HG03064 (cell line): ENCODE data around the gene DNAAF5.

Source experiments
- ATAC-seq: cut with Tn5 transposase; IDR thresholded peaks from one replicate; pipeline ENCODE4 v1.9.1; 2021; ENCODE audit warnings: low read depth; ENCODE audit not compliant: unreplicated experiment

Gene DNAAF5

GRCh38 chr7:763762-764161 lies 37.3 kb downstream of the DNAAF5 start:
- ATAC-seq, result no peak

- no peak for ATAC-seq
Measured at GRCh38 chr7:765383-765782, 38.9 kb downstream of the DNAAF5 start.

GRCh38 chr7:767580-767940 lies 41.1 kb downstream of the DNAAF5 start:
- no peak for ATAC-seq

- ATAC-seq, result no peak
Measured at GRCh38 chr7:767941-768731, 41.6 kb downstream of the DNAAF5 start.

- no peak for ATAC-seq
Measured at GRCh38 chr7:768881-769504, 42.5 kb downstream of the DNAAF5 start.

GRCh38 chr7:770336-770735 lies 43.8 kb downstream of the DNAAF5 start:
- no peak for ATAC-seq

- ATAC-seq, result no peak
Measured at GRCh38 chr7:770741-771166, 44.3 kb downstream of the DNAAF5 start.

- ATAC-seq, result no peak
Measured at GRCh38 chr7:771234-772004, 44.9 kb downstream of the DNAAF5 start.

GRCh38 chr7:772005-772294 lies 45.5 kb downstream of the DNAAF5 start:
- no peak for ATAC-seq

- ATAC-seq, result no peak
Measured at GRCh38 chr7:772392-772791, 45.9 kb downstream of the DNAAF5 start.

- ATAC-seq, result no peak
Measured at GRCh38 chr7:772861-773621, 46.5 kb downstream of the DNAAF5 start.

GRCh38 chr7:773622-773915 lies 47.1 kb downstream of the DNAAF5 start:
- no peak for ATAC-seq

GRCh38 chr7:774161-775109 lies 47.9 kb downstream of the DNAAF5 start:
- ATAC-seq, result no peak

GRCh38 chr7:776381-776780 lies 49.9 kb downstream of the DNAAF5 start:
- ATAC-seq, result no peak

- ATAC-seq, result no peak
Measured at GRCh38 chr7:776992-777727, 50.7 kb downstream of the DNAAF5 start.

- ATAC-seq, result no peak
Measured at GRCh38 chr7:777728-778078, 51.2 kb downstream of the DNAAF5 start.

- ATAC-seq, result no peak
Measured at GRCh38 chr7:778271-778967, 51.9 kb downstream of the DNAAF5 start.

GRCh38 chr7:778968-779451 lies 52.5 kb downstream of the DNAAF5 start:
- no peak for ATAC-seq

GRCh38 chr7:779480-779879 lies 53.0 kb downstream of the DNAAF5 start:
- ATAC-seq, result no peak
